NCI-H1092 treated with DMSO at 0.1 percent for 48 hours (cell line): ENCODE measurements around the gene TSHZ2.
"Not testable (repeated sequence)": the region's sequence is repeated elsewhere in the genome, so short reads cannot be mapped to it uniquely, and the experiment has no call there.

Experiments used
- DNase-seq: peaks from one replicate; lab custom pipeline; 2025; lab: John Stamatoyannopoulos, UW

TSHZ2 gene

GRCh38 chr20:53320701-53321100 lies 348.5 kb downstream of the TSHZ2 start:
- DNase-seq: no peak

- DNase-seq: no peak
Observed at GRCh38 chr20:53321596-53321995, 349.4 kb downstream of the TSHZ2 start.

- no peak for DNase-seq
Observed at GRCh38 chr20:53322651-53323050, 350.5 kb downstream of the TSHZ2 start.

- DNase-seq: not testable (repeated sequence)
Observed at GRCh38 chr20:53323460-53323859, 351.3 kb downstream of the TSHZ2 start.

- no peak for DNase-seq
Observed at GRCh38 chr20:53324816-53325215, 352.7 kb downstream of the TSHZ2 start.

- DNase-seq: no peak
Observed at GRCh38 chr20:53328961-53329360, 356.8 kb downstream of the TSHZ2 start.

GRCh38 chr20:53329781-53330180 lies 357.6 kb downstream of the TSHZ2 start:
- no peak for DNase-seq

GRCh38 chr20:53330601-53331140 lies 358.5 kb downstream of the TSHZ2 start:
- DNase-seq: no peak

- DNase-seq: no peak
Observed at GRCh38 chr20:53331151-53331973, 359.2 kb downstream of the TSHZ2 start.

- DNase-seq: no peak
Observed at GRCh38 chr20:53332022-53332837, 360.1 kb downstream of the TSHZ2 start.

GRCh38 chr20:53334861-53335260 lies 362.7 kb downstream of the TSHZ2 start:
- DNase-seq: no peak

- no peak for DNase-seq
Observed at GRCh38 chr20:53335555-53335954, 363.4 kb downstream of the TSHZ2 start.

GRCh38 chr20:53336892-53337291 lies 364.7 kb downstream of the TSHZ2 start:
- no peak for DNase-seq

- DNase-seq: no peak
Observed at GRCh38 chr20:53337390-53338101, 365.4 kb downstream of the TSHZ2 start.

- DNase-seq: no peak
Observed at GRCh38 chr20:53338716-53339115, 366.6 kb downstream of the TSHZ2 start.

- DNase-seq: no peak
Observed at GRCh38 chr20:53342429-53342828, 370.3 kb downstream of the TSHZ2 start.

- peak; percentile 61 for DNase-seq
Observed at GRCh38 chr20:53343448-53343847, 371.3 kb downstream of the TSHZ2 start.

GRCh38 chr20:53344891-53345290 lies 372.7 kb downstream of the TSHZ2 start:
- no peak for DNase-seq

- DNase-seq: no peak
Observed at GRCh38 chr20:53345536-53346334, 373.6 kb downstream of the TSHZ2 start.

- no peak for DNase-seq
Observed at GRCh38 chr20:53346335-53346648, 374.1 kb downstream of the TSHZ2 start.

- no peak for DNase-seq
Observed at GRCh38 chr20:53349730-53350129, 377.6 kb downstream of the TSHZ2 start.
